Measurements from ENCODE around the gene NCOA1. TPM values are rescaled to one million over a fixed set of nuclear protein-coding genes. Genes with fewer than 3 reads are reported as not detected.

NCOA1 gene
- total and polyA plus RNA-seq, 10 of the 15 experiments (the other 5 are each of a cell fraction or from before 2014, with no cell fraction given) = 1.8 to 35.6 (median 6.1) TPM

- intact Hi-C loops (cut with micrococcal nuclease; ENCODE audit: unreplicated experiment) = no loop called here
- ATAC-seq = no peak
- CTCF ChIA-PET = no interaction called here
- no peaks in the 10 kb centered on the region for H4K20me1 ChIP-seq (ENCODE audit: control insufficient read depth, insufficient read depth)
- H3K4me3 ChIP-seq = no peak overlapping the region
- H3K4me1 ChIP-seq (ENCODE audit: control insufficient read depth, insufficient read depth, low read length) = peaks cover 14% of the 10 kb centered on the region; the same call in 1 of the 2 replicates
- 0 out of 4 replicates have a peak, but pooled peaks cover 0 to 2% of the 10 kb centered on the region in 2 experiments for H3K36me3 ChIP-seq (ENCODE audit: control insufficient read depth in 2 of 2, insufficient read depth in 2 of 2, low read length in 1 of 2)
- no peak for DNase-seq (ENCODE audit: low read depth, low spot score)
- no peak overlapping the region for H2AFZ ChIP-seq (ENCODE audit: control insufficient read depth, low read depth, low read length)
- H3K27me3 ChIP-seq (replicated peaks in 1 of 2; ENCODE audit: control insufficient read depth in 2 of 2, insufficient read depth in 2 of 2, low read length in 1 of 2) = no peaks in the 10 kb centered on the region
- no peaks in the 10 kb centered on the region for H3K9me3 ChIP-seq (replicated peaks; ENCODE audit: control insufficient read depth, insufficient read depth, low read length)
- no TSS peak for BruUV-seq (replicated peaks)
- SMC1A ChIA-PET (ENCODE audit: uncharacterized antibody, unreplicated experiment) = no interaction called here
- H3K79me2 ChIP-seq (ENCODE audit: control insufficient read depth, insufficient read depth, low read length) = no peaks in the 10 kb centered on the region
- WGBS (ENCODE audit: insufficient coverage, insufficient replicate concordance, low lambda C conversion rate, missing lambda C conversion rate) = 97% methylated on average over 2 of the region's 2 CpGs
- RAD21 ChIA-PET (ENCODE audit: unreplicated experiment) = no interaction called here
- H3K9ac ChIP-seq (ENCODE audit: control insufficient read depth, insufficient read depth, low read length) = no peak overlapping the region
- no peak overlapping the region for H3K27ac ChIP-seq (ENCODE audit: control insufficient read depth, insufficient read depth)
- no peak for FAIRE-seq
- no peak overlapping the region for H3K4me2 ChIP-seq (ENCODE audit: control insufficient read depth, insufficient read depth)
- in situ Hi-C loops (cut with MboI) = no loop called here
- POLR2A ChIA-PET = no interaction called here
- no peak for TF ChIP-seq MYB (IDR thresholded peaks at IDR 0.05; ENCODE audit: borderline replicate concordance, low read depth, low read length)
- TF ChIP-seq E2F4 (IDR thresholded peaks at IDR 0.05; ENCODE audit: low read depth, low read length) = no peak
- no peak for TF ChIP-seq ATF2 (IDR thresholded peaks at IDR 0.05; ENCODE audit: low read length)
- no peak for TF ChIP-seq MTA2 (IDR thresholded peaks at IDR 0.05; ENCODE audit: low read depth)
- TF ChIP-seq ZNF217 (IDR thresholded peaks at IDR 0.05) = no peak
- no peak for TF ChIP-seq MAX (IDR thresholded peaks at IDR 0.05; ENCODE audit: low read depth, low read length)
- no peak for TF ChIP-seq SMARCA5 (IDR thresholded peaks at IDR 0.05)
- no peak for TF ChIP-seq IRF5 (IDR thresholded peaks at IDR 0.05; ENCODE audit: borderline replicate concordance)
- TF ChIP-seq SMAD1 (IDR thresholded peaks at IDR 0.05; ENCODE audit: low read depth, partially characterized antibody) = no peak
- no peak for TF ChIP-seq TBL1XR1 (IDR thresholded peaks at IDR 0.05; ENCODE audit: low read depth, low read length)
- TF ChIP-seq USF2 (IDR thresholded peaks at IDR 0.05; ENCODE audit: borderline replicate concordance, low read depth, low read length) = no peak
- TF ChIP-seq RAD51 (IDR thresholded peaks at IDR 0.05) = no peak
- no peak for TF ChIP-seq SPI1 (IDR thresholded peaks at IDR 0.05; ENCODE audit: borderline replicate concordance, insufficient read depth, low read depth, low read length)
- no peak for TF ChIP-seq RFX5 (IDR thresholded peaks at IDR 0.05; ENCODE audit: low read depth, low read length)
- no peak for TF ChIP-seq BACH1 (IDR thresholded peaks at IDR 0.05; ENCODE audit: borderline replicate concordance)
- TF ChIP-seq SUZ12 (IDR thresholded peaks at IDR 0.05; ENCODE audit: unreplicated experiment) = no peak
- no peak for TF ChIP-seq E2F8 (IDR thresholded peaks at IDR 0.05; ENCODE audit: low read depth, partially characterized antibody)
Measured at GRCh38 chr2:24717263-24717951, 226.4 kb downstream of the NCOA1 start.

Measured in GM12878 (cell line).